ENCODE data around the gene ZNF827. TPM values are rescaled to one million over a fixed set of nuclear protein-coding genes. Genes with fewer than 3 reads are reported as not detected.

Gene ZNF827
- total and polyA plus RNA-seq, 9 of the 15 experiments (the other 6 are each of a cell fraction or from before 2014, with no cell fraction given) = 0.07 to 0.40 TPM; not detected in 7

DNA sequence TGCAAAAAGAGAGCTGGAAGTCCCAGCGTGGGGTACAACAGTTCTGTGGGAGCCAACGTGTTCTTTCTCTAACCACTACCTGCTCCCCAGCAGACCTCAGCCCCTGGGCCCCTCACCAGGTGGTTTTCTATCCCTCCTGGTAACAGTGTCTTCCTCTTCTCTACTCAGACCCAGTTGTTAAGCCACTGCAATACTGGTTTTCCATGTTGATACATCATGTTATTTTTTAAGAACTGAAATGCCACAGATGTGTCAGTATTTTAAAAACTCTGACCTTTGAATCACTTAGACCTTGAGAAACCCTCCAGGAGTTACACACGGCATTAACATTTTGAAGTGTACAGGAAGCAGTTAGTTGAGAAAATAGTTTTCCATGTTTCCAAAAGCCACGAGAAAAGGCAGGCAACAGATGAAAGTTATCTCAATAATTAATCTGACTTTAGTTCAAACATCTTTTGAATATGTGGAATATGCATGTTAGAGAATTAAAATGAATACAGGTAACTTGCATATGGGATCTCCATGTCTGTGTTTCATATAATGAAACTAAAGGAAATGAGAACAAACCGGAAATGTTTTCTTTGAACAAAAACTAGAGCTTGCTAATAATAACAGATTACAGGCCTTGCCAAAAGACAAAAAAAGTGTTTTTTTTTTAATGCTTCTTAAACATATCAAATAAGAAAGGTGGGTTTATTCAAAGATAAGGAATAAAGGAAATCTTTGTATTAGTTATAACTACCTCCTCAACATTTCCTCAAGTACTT is 108.8 kb downstream of the ZNF827 start:
- no peak for DNase-seq (ENCODE audit: extremely low read depth in 1 of 4, low spot score in 3 of 4)
- H3K4me2 ChIP-seq (ENCODE audit: insufficient read depth, low read length) = no peak overlapping the region
- in situ Hi-C loops (cut with MboI) = no loop called here

More for the DNA sequence above, 108.8 kb downstream of the ZNF827 start:
- Histone ChIP-seq H3K79me2 (ENCODE audit: control insufficient read depth, insufficient read depth, low read length) (no peaks in the 10 kb centered on the region), H3K9ac (ENCODE audit: insufficient read depth in 1 of 2, low read depth in 2 of 2, low read length in 2 of 2) (no peak overlapping the region), H3K9me1 (ENCODE audit: control insufficient read depth, insufficient read depth, low read length) (no peaks in the 10 kb centered on the region), H3K4me3 (no peak overlapping the region), H3K27ac (ENCODE audit: extremely low read depth, low read depth, low read length) (no peak overlapping the region), H3K9me3 (replicated peaks; ENCODE audit: control insufficient read depth, insufficient read depth, low read depth, low read length) (no peaks in the 10 kb centered on the region), H3K36me3 (ENCODE audit: control insufficient read depth, insufficient read depth, low read length) (no peaks in the 10 kb centered on the region), H4K20me1 (replicated peaks; ENCODE audit: control insufficient read depth, insufficient read depth, low read length) (no peaks in the 10 kb centered on the region), H3K4me1 (replicated peaks in 1 of 2; ENCODE audit: control insufficient read depth in 2 of 2, insufficient read depth in 2 of 2, low read length in 2 of 2) (no peaks in the 10 kb centered on the region), H2AFZ (ENCODE audit: low read depth, low read length) (no peak overlapping the region), H3K27me3 (ENCODE audit: control insufficient read depth in 2 of 2, insufficient read depth in 2 of 2, low read length in 2 of 2) (peaks cover 8 to 12% of the 10 kb centered on the region in 2 experiments)
- no TSS peak for BruUV-seq (replicated peaks)
- no peak for FAIRE-seq
- no peak for ATAC-seq
- POLR2A ChIA-PET = interaction anchor here (0.8 kb wide), 1 partner anchor 12 kb away, joined by 3 read pairs; no protein-coding TSS in a partner anchor
- CTCF ChIA-PET (ENCODE audit: low intra/inter-chr PET ratio) = no interaction called here
- TF ChIP-seq, protein P1, sequence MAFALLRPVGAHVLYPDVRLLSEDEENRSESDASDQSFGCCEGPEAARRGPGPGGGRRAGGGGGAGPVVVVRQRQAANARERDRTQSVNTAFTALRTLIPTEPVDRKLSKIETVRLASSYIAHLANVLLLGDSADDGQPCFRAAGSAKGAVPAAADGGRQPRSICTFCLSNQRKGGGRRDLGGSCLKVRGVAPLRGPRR (CRISPR knock-in tag; IDR thresholded peaks at IDR 0.05) = no peak
- TF ChIP-seq, protein P2, sequence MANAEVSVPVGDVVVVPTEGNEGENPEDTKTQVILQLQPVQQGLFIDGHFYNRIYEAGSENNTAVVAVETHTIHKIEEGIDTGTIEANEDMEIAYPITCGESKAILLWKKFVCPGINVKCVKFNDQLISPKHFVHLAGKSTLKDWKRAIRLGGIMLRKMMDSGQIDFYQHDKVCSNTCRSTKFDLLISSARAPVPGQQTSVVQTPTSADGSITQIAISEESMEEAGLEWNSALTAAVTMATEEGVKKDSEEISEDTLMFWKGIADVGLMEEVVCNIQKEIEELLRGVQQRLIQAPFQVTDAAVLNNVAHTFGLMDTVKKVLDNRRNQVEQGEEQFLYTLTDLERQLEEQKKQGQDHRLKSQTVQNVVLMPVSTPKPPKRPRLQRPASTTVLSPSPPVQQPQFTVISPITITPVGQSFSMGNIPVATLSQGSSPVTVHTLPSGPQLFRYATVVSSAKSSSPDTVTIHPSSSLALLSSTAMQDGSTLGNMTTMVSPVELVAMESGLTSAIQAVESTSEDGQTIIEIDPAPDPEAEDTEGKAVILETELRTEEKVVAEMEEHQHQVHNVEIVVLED (CRISPR knock-in tag; IDR thresholded peaks at IDR 0.05) = no peak
- TF ChIP-seq FOXJ2 (tag; IDR thresholded peaks at IDR 0.05) (no peak), ZBTB7A (IDR thresholded peaks at IDR 0.05; ENCODE audit: borderline replicate concordance, control insufficient read depth, low read depth, low read length) (no peak), MYNN (IDR thresholded peaks at IDR 0.05) (no peak), MYNN (CRISPR knock-in tag; IDR thresholded peaks at IDR 0.05) (no peak), MAZ (CRISPR knock-in tag; conservative IDR thresholded peaks at IDR 0.05 in 1 of 2, IDR thresholded peaks at IDR 0.05 in 1 of 2) (no peak), HDAC3 (IDR thresholded peaks at IDR 0.05; ENCODE audit: borderline replicate concordance, partially characterized antibody) (no peak), MAFG (tag; conservative IDR thresholded peaks at IDR 0.05) (no peak), HNRNPH1 (optimal IDR thresholded peaks at IDR 0.05; ENCODE audit: low read depth, low read length) (no peak), U2AF2 (optimal IDR thresholded peaks at IDR 0.05; ENCODE audit: low read depth, low read length) (no peak), ZNF184 (CRISPR knock-in tag; IDR thresholded peaks at IDR 0.05) (no peak), KLF1 (tag; IDR thresholded peaks at IDR 0.05) (no peak), ELF2 (CRISPR knock-in tag; IDR thresholded peaks at IDR 0.05) (no peak)
- TF ChIP-seq, protein P3, sequence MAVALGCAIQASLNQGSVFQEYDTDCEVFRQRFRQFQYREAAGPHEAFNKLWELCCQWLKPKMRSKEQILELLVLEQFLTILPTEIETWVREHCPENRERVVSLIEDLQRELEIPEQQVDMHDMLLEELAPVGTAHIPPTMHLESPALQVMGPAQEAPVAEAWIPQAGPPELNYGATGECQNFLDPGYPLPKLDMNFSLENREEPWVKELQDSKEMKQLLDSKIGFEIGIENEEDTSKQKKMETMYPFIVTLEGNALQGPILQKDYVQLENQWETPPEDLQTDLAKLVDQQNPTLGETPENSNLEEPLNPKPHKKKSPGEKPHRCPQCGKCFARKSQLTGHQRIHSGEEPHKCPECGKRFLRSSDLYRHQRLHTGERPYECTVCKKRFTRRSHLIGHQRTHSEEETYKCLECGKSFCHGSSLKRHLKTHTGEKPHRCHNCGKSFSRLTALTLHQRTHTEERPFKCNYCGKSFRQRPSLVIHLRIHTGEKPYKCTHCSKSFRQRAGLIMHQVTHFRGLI (CRISPR knock-in tag; IDR thresholded peaks at IDR 0.05) = no peak
- TF ChIP-seq, protein P4, sequence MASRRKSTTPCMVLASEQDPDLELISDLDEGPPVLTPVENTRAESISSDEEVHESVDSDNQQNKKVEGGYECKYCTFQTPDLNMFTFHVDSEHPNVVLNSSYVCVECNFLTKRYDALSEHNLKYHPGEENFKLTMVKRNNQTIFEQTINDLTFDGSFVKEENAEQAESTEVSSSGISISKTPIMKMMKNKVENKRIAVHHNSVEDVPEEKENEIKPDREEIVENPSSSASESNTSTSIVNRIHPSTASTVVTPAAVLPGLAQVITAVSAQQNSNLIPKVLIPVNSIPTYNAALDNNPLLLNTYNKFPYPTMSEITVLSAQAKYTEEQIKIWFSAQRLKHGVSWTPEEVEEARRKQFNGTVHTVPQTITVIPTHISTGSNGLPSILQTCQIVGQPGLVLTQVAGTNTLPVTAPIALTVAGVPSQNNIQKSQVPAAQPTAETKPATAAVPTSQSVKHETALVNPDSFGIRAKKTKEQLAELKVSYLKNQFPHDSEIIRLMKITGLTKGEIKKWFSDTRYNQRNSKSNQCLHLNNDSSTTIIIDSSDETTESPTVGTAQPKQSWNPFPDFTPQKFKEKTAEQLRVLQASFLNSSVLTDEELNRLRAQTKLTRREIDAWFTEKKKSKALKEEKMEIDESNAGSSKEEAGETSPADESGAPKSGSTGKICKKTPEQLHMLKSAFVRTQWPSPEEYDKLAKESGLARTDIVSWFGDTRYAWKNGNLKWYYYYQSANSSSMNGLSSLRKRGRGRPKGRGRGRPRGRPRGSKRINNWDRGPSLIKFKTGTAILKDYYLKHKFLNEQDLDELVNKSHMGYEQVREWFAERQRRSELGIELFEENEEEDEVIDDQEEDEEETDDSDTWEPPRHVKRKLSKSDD (conservative IDR thresholded peaks at IDR 0.05; ENCODE audit: low read length) = no peak
- intact Hi-C loops (cut with micrococcal nuclease) = no loop called here
- WGBS (ENCODE audit: insufficient coverage, low coverage, missing lambda C conversion rate) = 0% methylated on average over 5 of the region's 5 CpGs

Data from K562 (cell line).